Activated CD8-positive, alpha-beta memory T cell treated with anti-CD3 and anti-CD28 coated beads for 24 hours (primary cell): ENCODE results near the gene RAVER1.
"Not testable (repeated sequence)": the region's sequence is repeated elsewhere in the genome, so short reads cannot be mapped to it uniquely, and the experiment has no call there.

ENCODE experiments used
- DNase-seq: peaks from one replicate; pipeline ENCODE4 v3.0.0-alpha.2; 2020

The RAVER1 gene

DNA sequence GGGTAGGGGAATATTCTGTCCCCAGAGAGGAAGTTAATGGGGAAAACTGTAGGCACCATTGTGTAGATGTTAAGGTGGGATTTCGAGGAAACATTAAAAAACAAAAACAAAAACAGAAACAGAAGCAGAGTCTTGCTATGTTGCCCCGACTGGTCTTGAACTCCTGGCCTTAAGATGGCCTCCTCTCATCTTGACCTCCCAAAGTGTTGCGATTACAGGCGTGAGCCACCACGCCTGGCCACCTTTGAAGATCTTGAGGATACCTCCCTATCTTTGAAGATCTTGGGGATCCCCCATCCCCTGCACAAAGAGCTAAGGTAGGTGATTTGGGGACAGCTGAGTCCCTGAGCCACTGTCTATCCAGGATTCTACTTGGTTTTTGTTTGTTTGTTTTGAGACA, 6.6 kb upstream of the RAVER1 start:
- no peak for DNase-seq

DNA sequence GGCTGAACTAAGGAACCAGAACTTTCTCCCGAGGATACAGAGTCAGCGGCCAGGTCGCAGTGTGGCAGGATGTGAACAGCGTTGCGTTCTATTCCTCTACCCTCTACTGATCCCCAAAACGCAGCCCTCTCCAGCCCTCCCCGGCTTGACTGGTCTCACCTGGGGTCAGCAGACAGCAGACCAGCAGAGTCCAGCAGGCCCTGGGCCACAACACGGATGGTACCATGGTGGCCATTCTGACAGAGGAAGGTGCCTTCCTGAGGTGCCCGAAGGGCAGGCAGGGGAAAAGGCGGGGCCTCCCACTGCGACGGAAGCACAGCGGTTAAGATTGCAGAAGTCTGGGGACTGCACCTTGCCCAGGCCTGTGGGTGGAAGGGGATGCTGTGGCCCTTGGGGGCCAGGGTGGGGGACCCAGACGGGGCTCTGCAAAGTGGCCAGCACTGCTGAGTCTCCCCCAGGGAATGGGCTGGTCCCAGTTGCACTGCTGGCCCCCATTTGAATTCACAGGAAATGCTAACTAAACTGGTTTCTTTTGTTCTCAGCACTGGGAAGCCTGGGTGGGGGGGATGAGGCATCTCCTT, 6.1 kb upstream of the RAVER1 start, which contains the start of gene ICAM3:
Gene ICAM3, minus strand, starts transcription at position 245 of the 581 bp plus-strand sequence. Its CDS starts 10 bp downstream, at position 235.
- DNase-seq = peak; percentile 87

DNA sequence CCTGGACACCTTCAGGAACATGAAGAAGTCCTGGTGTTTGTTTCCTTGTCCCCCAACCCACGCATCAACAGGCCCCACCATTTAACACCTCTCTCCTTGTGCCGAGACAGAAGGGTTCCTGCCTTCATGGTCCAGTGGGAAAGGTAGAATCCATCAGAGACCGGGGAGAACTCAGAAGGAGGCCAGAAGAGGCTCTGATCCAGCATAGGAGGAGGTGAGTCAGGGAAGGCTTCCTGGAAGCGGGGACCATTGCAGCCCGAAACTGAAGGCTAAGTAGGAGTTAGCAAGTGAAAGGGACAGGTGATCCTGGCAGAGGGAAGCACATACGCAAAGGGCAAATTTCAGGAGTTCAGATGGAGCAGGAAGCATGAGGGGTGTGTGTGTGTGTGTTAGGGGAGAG, 5.6 kb upstream of the RAVER1 start:
- no peak for DNase-seq

DNA sequence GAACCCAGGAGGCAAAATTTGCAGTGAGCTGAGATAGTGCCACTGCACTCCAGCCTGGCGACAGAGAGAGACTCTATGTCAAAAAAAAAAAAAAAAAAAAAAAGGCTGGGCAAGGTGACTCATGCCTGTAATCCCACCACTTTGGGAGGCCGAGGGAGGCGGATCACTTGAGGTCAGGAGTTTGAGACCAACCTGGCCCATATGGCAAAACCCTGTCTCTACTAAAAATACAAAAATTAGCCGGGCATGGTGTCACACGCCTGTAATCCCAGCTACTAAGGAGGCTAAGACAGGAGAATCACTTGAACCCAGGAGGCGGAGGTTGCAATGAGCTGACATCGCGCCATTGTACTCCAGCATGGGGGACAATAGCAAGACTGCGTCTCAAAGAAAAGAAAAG, 3.4 kb upstream of the RAVER1 start:
- DNase-seq = not testable (repeated sequence)

DNA sequence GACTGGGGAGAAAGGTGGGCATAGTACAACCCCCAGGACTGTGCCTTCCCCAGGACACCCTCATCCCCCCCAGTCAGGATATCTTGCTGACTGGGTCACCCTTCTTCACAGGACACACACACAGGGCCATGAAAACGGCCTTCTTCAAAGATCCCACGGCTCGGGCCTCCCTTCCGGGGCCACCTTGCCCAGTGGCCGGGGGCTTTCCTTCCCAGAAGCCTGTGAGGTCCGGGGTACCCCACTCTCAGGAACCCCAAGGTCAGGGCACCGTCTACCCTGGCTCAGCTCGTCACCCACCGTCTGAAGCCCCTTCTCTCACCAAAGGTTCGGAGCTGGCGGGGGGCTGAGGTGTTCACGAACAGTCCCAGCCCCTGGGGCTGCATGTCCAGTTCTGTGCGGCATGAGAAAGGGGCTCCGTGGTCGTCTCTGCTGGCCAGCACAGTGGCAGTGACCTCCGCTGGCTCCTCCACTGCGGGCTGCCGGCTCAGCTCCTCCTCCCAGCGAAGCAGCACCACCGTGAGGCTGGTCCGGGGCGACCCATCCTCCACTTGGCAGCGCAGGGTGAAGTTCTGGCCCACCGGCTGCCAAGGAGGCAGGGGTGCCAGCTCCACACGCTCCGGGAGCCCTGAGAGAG, 2.1 kb upstream of the RAVER1 start:
- DNase-seq = no peak

DNA sequence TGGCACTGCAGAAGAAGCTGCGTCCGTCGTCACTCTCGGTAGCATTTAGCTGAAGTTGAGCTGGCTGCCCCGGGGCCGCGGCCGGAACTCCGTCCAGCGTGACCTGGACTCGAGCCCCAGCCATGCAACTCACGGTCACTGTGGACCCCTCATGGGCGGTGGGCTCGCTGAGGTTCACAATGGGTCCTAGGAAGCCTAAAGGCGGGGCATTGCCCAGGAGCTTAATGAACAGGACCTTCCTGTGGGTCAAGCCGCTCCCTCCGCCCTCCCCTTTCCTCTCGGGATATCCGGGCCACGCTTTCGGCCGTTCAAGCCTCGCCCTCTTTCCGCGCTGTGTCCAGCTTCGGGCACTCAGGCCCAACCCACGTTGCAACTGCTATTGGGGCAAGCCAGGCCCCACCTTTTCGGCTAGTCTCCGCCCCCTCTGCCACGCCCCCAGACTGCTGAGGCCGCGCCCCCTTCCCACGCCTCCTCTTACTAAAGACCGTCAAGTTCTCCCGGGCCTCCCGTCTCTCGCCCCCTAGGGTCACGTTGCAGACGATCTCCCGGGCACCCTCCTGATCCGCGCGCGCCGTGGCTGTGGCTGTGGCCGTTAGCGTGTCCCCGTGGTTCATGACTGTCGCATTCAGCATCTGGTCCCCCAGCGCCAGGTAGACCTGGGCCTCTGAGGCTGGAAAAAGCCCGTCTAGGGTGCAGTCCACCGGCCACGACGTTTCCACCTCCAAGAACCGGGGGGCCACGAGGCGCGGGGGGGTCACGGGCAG, 1.4 kb upstream of the RAVER1 start:
- DNase-seq = peak; percentile 77

DNA sequence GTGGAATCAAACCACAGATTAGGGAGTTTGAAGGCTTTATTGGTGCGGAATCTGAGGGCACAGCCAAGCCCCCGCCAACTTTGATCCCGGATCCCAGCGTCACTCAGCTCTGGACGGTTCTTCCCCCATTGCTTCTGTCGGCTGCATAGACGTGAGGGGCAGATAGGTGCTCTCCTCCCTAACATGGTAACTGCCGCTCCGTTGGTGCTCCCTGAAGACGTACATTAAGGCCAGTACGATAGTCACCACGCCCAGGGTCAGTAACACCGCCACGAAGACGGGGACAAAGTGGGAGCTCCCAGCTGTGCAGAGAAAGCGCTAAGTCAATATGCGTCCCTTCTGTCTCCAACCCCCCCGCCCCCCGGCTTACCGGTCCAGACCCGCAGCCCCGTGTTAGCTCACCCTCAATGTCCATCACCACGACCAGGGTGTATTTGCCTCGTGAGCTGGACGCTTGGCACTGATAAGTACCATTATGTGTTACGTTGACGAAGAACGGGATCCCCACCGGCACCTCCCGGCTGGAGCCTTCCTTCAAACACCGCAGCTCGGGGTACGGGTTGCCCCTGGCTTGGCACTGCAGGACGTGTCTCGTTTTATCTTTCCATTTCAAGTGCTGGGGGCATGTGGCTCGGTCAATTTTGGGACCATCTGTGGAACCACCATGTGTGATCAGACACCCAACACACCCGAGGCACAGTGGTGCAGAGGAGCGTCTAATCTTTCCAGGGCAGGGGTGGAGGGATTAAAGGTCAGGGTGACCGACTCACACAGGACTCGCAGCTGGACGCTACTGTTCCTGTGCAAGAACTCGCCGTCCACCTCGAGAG, 644 bp upstream of the RAVER1 start:
- no peak for DNase-seq

DNA sequence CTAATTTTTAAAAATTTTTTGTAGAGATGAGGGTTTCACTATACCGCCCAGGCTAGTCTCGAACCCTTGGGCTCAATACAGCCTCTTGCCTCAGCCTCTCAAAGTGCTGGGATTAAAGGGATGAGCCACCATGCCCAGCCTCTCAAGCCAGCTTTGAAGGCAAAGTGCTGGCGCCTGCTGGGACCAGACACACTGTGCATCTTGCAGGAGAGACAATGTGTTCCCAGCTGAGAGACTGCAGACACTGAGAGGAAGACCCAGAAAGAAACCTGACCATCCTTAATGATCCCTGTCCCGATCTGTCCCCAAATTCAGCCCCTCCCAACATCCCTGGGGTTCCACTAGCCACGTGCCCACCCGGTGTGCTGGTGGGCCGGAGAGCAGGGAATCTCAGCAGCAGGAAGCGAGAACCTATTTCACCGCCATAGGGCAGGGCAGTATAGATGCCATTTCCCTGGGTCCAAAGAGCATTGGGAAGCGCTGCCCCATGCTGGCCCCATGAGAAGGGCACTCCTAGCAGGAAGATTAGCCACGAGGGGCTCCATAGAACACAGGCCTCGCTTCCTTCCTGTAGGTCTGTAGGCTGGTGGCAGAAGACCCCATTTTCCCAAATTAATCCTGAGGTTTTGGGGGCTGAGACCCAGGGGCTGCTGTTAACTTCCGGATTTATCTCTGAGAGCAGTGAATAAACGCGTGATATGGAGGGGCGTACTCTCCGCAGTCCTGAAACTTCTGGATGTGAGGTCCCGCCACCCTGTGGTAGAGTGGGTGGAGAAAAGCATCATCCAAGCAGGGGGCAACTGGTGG, 968 bp downstream of the RAVER1 start:
- no peak for DNase-seq

DNA sequence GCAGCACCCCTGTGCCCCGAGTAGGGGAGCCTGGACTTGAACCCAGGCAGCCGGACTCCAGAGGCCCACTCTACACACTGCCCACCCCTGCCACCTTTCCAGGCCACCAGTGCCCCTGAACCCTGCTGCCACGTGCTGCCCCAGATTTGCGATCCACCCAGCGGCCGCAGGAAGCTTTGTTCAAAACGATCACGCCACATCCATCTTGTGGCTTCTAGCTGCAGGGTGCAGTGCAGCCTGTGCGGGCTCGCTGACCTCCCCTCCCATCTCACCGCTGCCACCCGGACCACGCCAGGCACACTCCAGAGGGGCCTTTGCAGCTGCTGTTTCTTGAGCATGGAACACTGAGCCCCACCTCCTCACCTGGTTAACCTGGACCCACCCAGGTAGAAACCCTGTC, 3.8 kb downstream of the RAVER1 start:
- no peak for DNase-seq

DNA sequence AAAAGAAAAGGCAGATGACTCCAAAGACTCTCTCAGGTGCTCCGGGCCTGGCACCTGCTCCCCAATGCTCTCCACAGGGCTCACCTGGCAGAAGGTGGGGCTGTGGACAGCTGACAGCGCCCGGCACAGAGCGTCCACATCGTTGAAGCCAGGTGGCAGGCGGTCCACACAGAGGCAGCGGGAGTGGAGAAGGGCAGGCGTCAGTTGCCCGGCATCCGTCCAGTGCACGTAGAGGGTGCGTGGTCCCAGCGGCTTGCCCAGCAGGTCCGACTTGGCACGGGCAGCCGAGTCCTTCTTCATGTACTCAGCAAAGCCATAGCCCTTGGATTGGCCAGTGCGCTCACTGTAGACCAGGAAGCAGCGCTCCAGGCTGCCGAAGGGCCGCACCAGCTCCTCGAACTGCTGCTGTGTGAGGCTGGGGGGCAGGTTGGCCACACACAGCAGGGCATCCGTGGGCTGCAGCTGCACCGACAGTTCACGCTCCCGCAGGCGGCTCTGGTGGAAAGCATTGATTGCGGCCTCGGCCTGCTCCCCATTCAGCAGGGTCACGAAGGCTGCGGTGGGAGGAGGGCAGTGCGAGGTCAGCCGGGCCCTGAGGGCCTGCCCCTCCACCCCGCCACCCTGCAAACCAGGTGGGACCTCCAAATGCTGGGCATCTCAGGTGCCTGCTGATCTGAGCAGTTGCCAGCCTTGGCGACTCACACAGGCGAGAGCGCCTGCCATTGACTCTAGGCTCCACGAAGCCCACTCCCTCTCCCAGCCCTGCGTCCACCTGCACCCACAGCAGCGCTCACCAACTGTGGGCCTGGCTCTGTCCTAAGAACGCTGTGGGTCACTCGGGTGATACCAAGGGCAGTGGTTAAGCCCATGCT, 4.5 kb downstream of the RAVER1 start:
- DNase-seq = no peak

DNA sequence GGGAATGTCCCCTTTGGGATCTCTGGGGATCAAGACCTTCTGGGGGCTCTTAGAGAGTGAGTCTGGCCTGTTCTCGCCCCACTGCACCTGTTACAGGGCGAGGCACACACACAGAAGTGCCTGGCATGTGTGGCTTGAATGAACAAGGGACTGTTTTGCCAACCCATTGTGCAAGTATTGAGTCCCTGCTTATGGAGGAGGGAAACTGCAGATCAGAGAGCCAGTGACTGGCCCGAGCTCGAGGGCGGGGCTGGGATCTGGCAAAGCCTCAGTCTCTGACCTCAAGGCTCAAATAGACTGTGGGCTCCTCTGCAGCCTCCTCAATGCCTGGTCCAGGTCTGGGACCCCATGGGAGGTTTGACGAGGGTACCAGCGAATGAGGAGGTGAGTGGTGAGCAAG, 5.5 kb downstream of the RAVER1 start:
- no peak for DNase-seq

DNA sequence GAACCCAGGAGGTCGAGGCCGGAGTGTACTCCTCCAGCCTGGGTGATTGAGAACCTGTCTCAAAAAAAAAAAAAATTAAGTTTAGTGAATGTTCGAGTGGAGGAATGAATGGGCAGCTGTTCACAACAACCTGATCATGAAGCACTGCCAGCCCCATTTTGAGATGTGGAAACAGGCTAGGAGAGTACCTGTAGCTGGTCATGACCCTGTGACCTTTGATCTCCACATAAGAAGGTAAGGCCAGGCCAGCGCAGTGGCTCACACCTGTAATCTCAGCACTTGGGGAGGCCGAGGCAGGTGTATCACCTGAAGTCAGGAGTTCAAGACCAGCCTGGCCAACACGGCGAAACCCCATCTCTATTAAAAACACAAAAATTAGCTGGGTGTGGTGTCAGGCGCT, 7.6 kb downstream of the RAVER1 start:
- no peak for DNase-seq

DNA sequence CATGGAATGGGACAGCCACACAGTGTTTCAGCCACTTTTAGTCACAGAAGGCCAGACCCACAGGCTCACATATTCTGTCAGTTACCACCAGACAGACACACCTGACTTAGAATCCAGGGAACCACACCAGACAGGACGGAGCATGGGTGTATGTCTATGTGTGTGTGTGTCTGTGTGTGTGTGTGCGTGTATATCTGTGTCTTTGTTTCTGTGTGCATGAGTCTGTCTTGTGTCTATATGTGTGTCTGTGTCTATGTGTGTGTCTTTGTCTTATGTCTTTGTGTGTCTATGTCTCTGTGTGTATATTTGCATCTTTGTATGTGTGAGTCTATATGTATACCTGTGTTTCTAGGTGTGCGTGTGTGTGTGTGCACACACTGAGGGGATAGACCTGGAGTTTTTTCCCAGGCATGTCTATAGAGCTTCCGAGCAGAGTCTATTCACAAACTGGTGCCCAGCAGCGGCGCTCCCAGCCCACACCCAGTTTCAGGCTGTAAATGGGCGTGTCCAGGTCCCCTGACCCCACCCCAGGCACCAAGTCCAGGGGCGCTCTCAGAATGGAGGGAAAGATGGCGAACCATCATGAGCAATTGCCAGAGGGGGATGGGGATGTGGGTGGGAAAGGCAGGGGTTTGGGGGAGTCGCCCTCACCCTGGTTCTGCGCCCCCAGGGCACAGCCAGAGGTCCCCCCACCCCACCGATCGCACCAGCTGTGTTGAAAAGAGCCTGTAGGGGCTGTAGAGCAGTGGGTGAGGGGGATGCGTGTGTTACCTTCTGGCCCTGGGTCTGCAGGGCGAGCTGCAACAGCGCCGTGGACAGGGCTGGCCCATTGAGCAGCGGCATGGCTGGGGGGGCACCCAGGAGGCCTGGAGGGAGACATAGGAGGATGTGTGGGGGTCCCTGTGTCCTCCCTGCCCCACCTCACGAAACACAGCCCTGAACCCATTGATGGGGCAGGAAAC, 11.2 kb downstream of the RAVER1 start:
- no peak for DNase-seq

DNA sequence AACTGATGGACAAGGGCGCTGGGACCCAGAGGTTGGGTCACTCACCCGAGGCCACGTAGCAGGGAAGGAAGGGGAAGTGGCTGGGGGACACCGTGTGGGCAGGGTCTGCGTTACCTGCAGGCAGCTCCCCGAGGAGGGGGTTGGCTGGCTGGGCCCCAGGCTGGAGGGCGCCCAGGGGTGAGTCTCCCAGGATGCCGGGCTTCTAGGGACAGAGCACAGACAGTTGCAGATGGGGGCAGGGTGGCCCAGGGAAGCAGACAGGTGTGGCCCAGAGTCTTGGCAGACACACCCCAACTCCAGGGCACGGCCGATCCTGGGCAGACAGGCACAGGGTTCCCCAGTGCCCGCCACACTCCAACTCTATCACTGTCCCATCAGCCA, 11.9 kb downstream of the RAVER1 start:
- no peak for DNase-seq

DNA sequence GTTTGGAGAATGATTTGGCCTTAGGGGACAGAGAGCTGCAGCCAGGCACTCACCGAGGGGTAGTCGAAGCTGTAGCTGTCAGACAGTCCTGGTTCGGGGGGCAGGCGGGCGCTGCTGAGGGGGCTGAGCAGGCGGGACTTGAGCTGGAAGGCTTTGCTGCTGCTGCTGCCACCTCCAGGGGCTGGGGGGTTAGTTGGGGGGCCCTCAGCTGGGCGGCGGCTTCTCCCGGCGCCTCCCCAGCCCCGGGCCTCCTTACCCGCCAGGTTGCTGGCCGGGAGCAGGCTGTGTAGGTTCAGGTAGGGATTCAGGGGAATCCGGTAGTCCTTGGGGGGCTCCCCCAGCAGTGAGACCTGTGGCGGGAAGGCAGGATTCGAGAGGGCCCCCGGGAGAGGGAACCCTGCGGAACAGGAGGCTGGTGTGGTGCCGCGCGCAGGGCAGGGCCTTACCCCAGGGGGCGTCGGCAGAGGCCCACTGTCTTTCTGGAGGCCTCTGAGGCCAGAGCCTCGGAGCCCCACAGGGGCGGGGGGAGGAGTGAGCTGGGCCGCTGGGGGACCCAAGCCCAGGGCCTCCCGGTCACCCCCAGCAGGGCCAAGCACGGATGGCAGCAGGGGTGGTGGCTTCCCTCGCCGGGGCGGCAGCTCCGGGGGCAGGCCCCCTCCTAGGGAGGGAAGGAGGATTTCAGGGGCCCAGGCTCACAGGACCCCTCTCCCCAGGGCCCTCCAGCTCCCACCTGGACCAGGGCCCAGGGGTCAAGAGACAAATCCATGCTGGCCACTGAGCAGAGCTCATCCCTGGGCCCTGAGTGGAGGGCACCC, 12.5 kb downstream of the RAVER1 start:
- no peak for DNase-seq

DNA sequence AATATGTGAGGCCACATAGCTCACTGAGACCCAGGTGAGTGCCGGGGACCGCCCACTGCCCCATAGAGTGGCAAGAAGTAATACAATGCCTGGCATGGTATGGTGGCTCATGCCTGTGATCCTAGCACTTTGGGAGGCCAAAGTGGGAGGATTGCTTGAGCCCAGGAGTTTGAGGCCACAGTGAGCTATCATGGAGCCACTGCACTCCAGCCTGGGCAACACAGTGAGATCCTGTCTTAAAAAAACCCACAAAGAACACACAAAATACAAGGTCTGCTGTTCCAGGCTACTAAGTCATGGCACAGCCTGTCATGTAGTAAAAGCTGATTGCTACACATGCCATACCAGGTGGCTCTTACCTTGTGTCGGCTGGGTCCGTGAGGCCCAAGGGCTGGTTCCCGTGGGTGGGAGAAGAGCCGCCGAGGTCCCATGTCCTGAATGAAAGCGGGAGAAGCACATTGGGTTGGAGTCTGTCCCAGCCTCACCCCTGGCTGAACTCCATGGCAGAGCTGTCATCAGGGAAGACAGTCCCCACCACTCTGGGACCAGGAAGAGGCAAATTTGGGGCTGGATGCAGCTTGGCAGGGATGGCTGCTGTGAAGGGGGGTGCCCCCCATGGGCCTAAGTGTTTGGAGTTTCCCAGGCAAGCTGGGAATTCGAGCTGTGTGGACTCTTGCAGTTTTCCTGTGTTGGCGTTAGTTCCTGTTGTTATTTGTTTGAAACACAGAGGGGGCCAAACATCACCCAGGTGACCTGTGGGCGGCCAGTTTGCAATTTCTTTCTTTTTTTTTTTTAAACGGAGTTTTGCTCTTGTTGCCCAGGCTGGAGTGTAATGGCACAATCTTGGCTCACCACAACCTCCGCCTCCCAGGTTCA, 14.3 kb downstream of the RAVER1 start:
- no peak for DNase-seq

DNA sequence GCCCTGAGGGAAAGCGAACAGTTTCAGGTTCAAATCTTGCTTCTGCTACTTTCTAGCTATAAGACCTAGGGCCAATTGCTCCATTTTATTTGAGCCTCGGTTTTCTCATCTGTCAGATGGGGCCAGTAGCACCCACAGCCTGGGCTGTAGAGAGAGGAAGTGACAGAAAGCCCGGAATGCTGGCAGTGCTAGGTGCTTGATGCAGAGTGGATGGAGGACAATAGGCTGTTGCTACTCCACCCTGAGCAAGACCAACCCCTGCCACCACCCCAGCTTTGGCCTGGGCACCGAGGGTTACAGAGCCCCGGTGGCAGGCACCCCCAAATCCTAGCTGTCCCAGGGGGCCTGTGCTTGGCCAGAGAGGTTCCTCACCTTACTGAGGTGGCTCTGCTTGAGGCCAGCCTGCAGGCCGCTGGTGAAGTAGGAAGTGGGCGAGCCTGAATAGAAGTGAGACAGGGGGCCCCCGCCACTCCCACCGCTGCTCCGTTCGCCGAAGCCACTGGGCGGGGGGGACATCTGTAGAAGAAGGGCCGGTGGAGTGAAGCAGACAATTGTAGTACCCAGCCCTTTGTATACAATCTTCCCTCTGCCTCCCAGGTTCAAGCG, 15.4 kb downstream of the RAVER1 start:
- DNase-seq = no peak
